IPS-15b (cell line): ENCODE data around the gene CHCHD6.

Experiments
- H3K27me3 ChIP-seq: one replicate; pipeline ENCODE4 v1.6.1; 2013; ENCODE audit warnings: low read length; ENCODE audit not compliant: control insufficient read depth, insufficient read depth
- H3K36me3 ChIP-seq: one replicate; pipeline ENCODE4 v1.6.1; 2013; ENCODE audit warnings: low read length; ENCODE audit not compliant: control insufficient read depth, insufficient read depth
- H3K4me1 ChIP-seq: one replicate; pipeline ENCODE4 v1.6.1; 2013; ENCODE audit warnings: mild to moderate bottlenecking, low read length; ENCODE audit not compliant: control insufficient read depth, insufficient read depth
- H3K4me3 ChIP-seq: one replicate; pipeline ENCODE4 v1.5.1; 2013; ENCODE audit warnings: low read depth, low read length
- H3K9ac ChIP-seq: one replicate; pipeline ENCODE4 v1.6.1; 2013; ENCODE audit warnings: low read depth, mild to moderate bottlenecking, low read length
- H3K9me3 ChIP-seq: one replicate; pipeline ENCODE4 v1.6.1; 2013; ENCODE audit warnings: mild to moderate bottlenecking, low read length; ENCODE audit not compliant: control insufficient read depth, insufficient read depth

The CHCHD6 gene

GRCh38 chr3:126900859-126901540, 197.0 kb downstream of the CHCHD6 start:
- Histone ChIP-seq H3K9ac (no peak overlapping the region), H3K36me3 (no peaks in the 10 kb centered on the region), H3K4me1 (no peaks in the 10 kb centered on the region), H3K4me3 (no peak overlapping the region), H3K9me3 (no peaks in the 10 kb centered on the region), H3K27me3 (no peaks in the 10 kb centered on the region)

- no peak overlapping the region for H3K9ac ChIP-seq
- no peak overlapping the region for H3K4me3 ChIP-seq
- H3K27me3 ChIP-seq: no peaks in the 10 kb centered on the region
- H3K9me3 ChIP-seq: no peaks in the 10 kb centered on the region
- H3K36me3 ChIP-seq: no peaks in the 10 kb centered on the region
- no peaks in the 10 kb centered on the region for H3K4me1 ChIP-seq
These were observed 197.6 kb downstream of the CHCHD6 start for GRCh38 chr3:126901631-126902030.

- Histone ChIP-seq H3K9ac (no peak overlapping the region), H3K27me3 (no peaks in the 10 kb centered on the region), H3K4me1 (no peaks in the 10 kb centered on the region), H3K36me3 (no peaks in the 10 kb centered on the region), H3K4me3 (no peak overlapping the region), H3K9me3 (no peaks in the 10 kb centered on the region)
These were observed 199.5 kb downstream of the CHCHD6 start for GRCh38 chr3:126903521-126903920.

- Histone ChIP-seq H3K4me1 (no peaks in the 10 kb centered on the region), H3K27me3 (no peaks in the 10 kb centered on the region), H3K9me3 (no peaks in the 10 kb centered on the region), H3K4me3 (no peak overlapping the region), H3K36me3 (no peaks in the 10 kb centered on the region), H3K9ac (no peak overlapping the region)
These were observed 203.5 kb downstream of the CHCHD6 start for GRCh38 chr3:126907557-126907956.

GRCh38 chr3:126908752-126909275, 204.8 kb downstream of the CHCHD6 start:
- H3K27me3 ChIP-seq: no peaks in the 10 kb centered on the region
- no peak overlapping the region for H3K4me3 ChIP-seq
- no peaks in the 10 kb centered on the region for H3K36me3 ChIP-seq
- no peaks in the 10 kb centered on the region for H3K9me3 ChIP-seq
- H3K9ac ChIP-seq: no peak overlapping the region
- no peaks in the 10 kb centered on the region for H3K4me1 ChIP-seq

GRCh38 chr3:126910231-126910630, 206.2 kb downstream of the CHCHD6 start:
- H3K9ac ChIP-seq: no peak overlapping the region
- H3K4me3 ChIP-seq: no peak overlapping the region
- H3K9me3 ChIP-seq: no peaks in the 10 kb centered on the region
- no peaks in the 10 kb centered on the region for H3K27me3 ChIP-seq
- H3K4me1 ChIP-seq: no peaks in the 10 kb centered on the region
- H3K36me3 ChIP-seq: no peaks in the 10 kb centered on the region

- H3K9ac ChIP-seq: no peak overlapping the region
- no peaks in the 10 kb centered on the region for H3K9me3 ChIP-seq
- no peaks in the 10 kb centered on the region for H3K36me3 ChIP-seq
- H3K27me3 ChIP-seq: no peaks in the 10 kb centered on the region
- H3K4me1 ChIP-seq: no peaks in the 10 kb centered on the region
- no peak overlapping the region for H3K4me3 ChIP-seq
These were observed 207.4 kb downstream of the CHCHD6 start for GRCh38 chr3:126911162-126912026.

GRCh38 chr3:126912027-126912422, 208.0 kb downstream of the CHCHD6 start:
- Histone ChIP-seq H3K4me1 (no peaks in the 10 kb centered on the region), H3K36me3 (peaks cover 3% of the 10 kb centered on the region), H3K9me3 (no peaks in the 10 kb centered on the region), H3K4me3 (no peak overlapping the region), H3K27me3 (no peaks in the 10 kb centered on the region), H3K9ac (no peak overlapping the region)

- no peak overlapping the region for H3K9ac ChIP-seq
- no peaks in the 10 kb centered on the region for H3K4me1 ChIP-seq
These were observed 208.6 kb downstream of the CHCHD6 start for GRCh38 chr3:126912491-126913195.

GRCh38 chr3:126913524-126913923, 209.5 kb downstream of the CHCHD6 start:
- Histone ChIP-seq H3K9me3 (no peaks in the 10 kb centered on the region), H3K27me3 (no peaks in the 10 kb centered on the region), H3K4me3 (no peak overlapping the region), H3K9ac (no peak overlapping the region), H3K4me1 (no peaks in the 10 kb centered on the region), H3K36me3 (peaks cover 3% of the 10 kb centered on the region)

More at GRCh38 chr3:126912491-126913195, 208.6 kb downstream of the CHCHD6 start:
- Histone ChIP-seq H3K4me3 (no peak overlapping the region), H3K36me3 (peaks cover 3% of the 10 kb centered on the region), H3K9me3 (no peaks in the 10 kb centered on the region), H3K27me3 (no peaks in the 10 kb centered on the region)

- H3K4me3 ChIP-seq: no peak overlapping the region
- peaks cover 3% of the 10 kb centered on the region for H3K36me3 ChIP-seq
- H3K9me3 ChIP-seq: no peaks in the 10 kb centered on the region
- no peaks in the 10 kb centered on the region for H3K4me1 ChIP-seq
- H3K27me3 ChIP-seq: no peaks in the 10 kb centered on the region
- no peak overlapping the region for H3K9ac ChIP-seq
These were observed 210.2 kb downstream of the CHCHD6 start for GRCh38 chr3:126914226-126914625.
